HCT116 (cell line): Measurements from ENCODE around the gene NFE2L2.

Experiments
- JUND ChIP-seq: IDR thresholded peaks from 2 replicates; pipeline ENCODE4 v1.6.1; 2012
- POLR2A ChIP-seq: IDR thresholded peaks from 2 replicates; pipeline ENCODE4 v1.7.0; 2011; ENCODE audit warnings: borderline replicate concordance; ENCODE audit not compliant: insufficient read depth, insufficient read length; ENCODE audit errors: extremely low read depth
- POLR2AphosphoS5 ChIP-seq: IDR thresholded peaks from 2 replicates; pipeline ENCODE4 v1.6.1; 2011; ENCODE audit warnings: mild to moderate bottlenecking, low read depth, low read length, moderate library complexity
- RAD21 ChIP-seq: IDR thresholded peaks from 2 replicates; pipeline ENCODE4 v1.6.1; 2012; ENCODE audit warnings: low read depth, mild to moderate bottlenecking
- REST ChIP-seq: IDR thresholded peaks from 2 replicates; pipeline ENCODE4 v1.6.1; 2012; ENCODE audit warnings: low read depth
- SIN3A ChIP-seq: IDR thresholded peaks from 2 replicates; pipeline ENCODE4 v1.6.1; 2012; ENCODE audit warnings: low read depth
- TF ChIP-seq, protein P1 (sequence below), 3 experiments: fragments of 200-600 bp in 1 of 3; sonication (generic) in 1 of 3; IDR thresholded peaks in 2 of 3; conservative IDR thresholded peaks in 1 of 3; 2 replicates each; pipeline ENCODE4 v1.5.1; 2012 to 2017; ENCODE audit warnings: low read depth in 2 of 3, low read length in 2 of 3, antibody characterized with exemption in 1 of 3, borderline replicate concordance in 1 of 3, control low read depth in 1 of 3, mild to moderate bottlenecking in 1 of 3, mixed read lengths in 1 of 3, mixed run types in 1 of 3, moderate library complexity in 1 of 3; ENCODE audit not compliant: insufficient read depth in 1 of 3

DNA sequence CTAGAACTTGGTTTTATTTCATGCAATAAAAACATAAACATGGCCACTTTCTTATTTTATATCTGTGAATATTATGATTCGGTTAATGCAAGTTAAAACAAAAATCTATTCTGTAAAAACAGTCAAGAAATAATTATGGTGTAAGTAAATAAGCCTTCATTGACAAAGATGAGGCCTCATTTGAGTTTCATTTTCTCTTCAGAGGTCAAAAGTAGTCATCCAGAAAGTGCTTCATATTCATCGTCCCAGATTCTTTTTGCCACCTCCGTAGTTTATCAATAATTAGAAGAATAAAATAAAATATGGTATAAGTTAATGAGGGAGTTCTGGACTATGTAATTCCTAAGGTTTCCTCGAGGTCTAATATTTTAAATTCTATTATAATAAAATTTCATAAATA lies 71.3 kb downstream of the NFE2L2 start:
- TF ChIP-seq, protein P1, sequence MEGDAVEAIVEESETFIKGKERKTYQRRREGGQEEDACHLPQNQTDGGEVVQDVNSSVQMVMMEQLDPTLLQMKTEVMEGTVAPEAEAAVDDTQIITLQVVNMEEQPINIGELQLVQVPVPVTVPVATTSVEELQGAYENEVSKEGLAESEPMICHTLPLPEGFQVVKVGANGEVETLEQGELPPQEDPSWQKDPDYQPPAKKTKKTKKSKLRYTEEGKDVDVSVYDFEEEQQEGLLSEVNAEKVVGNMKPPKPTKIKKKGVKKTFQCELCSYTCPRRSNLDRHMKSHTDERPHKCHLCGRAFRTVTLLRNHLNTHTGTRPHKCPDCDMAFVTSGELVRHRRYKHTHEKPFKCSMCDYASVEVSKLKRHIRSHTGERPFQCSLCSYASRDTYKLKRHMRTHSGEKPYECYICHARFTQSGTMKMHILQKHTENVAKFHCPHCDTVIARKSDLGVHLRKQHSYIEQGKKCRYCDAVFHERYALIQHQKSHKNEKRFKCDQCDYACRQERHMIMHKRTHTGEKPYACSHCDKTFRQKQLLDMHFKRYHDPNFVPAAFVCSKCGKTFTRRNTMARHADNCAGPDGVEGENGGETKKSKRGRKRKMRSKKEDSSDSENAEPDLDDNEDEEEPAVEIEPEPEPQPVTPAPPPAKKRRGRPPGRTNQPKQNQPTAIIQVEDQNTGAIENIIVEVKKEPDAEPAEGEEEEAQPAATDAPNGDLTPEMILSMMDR (IDR thresholded peaks at IDR 0.05 in 2 of 3, conservative IDR thresholded peaks at IDR 0.05 in 1 of 3; ENCODE audit: borderline replicate concordance in 1 of 3, insufficient read depth in 1 of 3, low read depth in 2 of 3, low read length in 2 of 3), result no peak
- TF ChIP-seq POLR2AphosphoS5 (no peak), JUND (no peak), SIN3A (no peak), POLR2A (no peak), RAD21 (no peak), REST (no peak)
